ELF-1 (cell line): ENCODE measurements around the gene ACP4.
"Not testable (repeated sequence)": the region's sequence is repeated elsewhere in the genome, so short reads cannot be mapped to it uniquely, and the experiment has no call there.

Source experiments
- DNase-seq: peaks from one replicate; pipeline ENCODE4 v3.0.0-alpha.2; 2016; ENCODE audit warnings: low read depth, low spot score

The ACP4 gene

GRCh38 chr19:50776131-50776530, 14.1 kb upstream of the ACP4 start:
- no peak for DNase-seq

GRCh38 chr19:50777261-50777660, 13.0 kb upstream of the ACP4 start:
- no peak for DNase-seq

- DNase-seq: peak; percentile 94
Observed at GRCh38 chr19:50777830-50778303, 12.3 kb upstream of the ACP4 start.

GRCh38 chr19:50778906-50779430, 11.2 kb upstream of the ACP4 start:
- DNase-seq: peak; percentile 70

GRCh38 chr19:50779504-50780457, 10.4 kb upstream of the ACP4 start:
- peak; percentile 81 for DNase-seq

- peak; percentile 83 for DNase-seq
Observed at GRCh38 chr19:50780753-50781435, 9.3 kb upstream of the ACP4 start.

GRCh38 chr19:50783848-50784152, 6.4 kb upstream of the ACP4 start:
- not testable (repeated sequence) for DNase-seq

GRCh38 chr19:50784710-50785109, 5.5 kb upstream of the ACP4 start:
- no peak for DNase-seq

- no peak for DNase-seq
Observed at GRCh38 chr19:50785329-50785728, 4.9 kb upstream of the ACP4 start.

- no peak for DNase-seq
Observed at GRCh38 chr19:50790922-50791467, 780 bp downstream of the ACP4 start.

GRCh38 chr19:50791594-50792271, 1.5 kb downstream of the ACP4 start:
- DNase-seq: no peak

GRCh38 chr19:50792272-50793250, 2.3 kb downstream of the ACP4 start:
- no peak for DNase-seq

GRCh38 chr19:50793558-50794065, 3.4 kb downstream of the ACP4 start:
- DNase-seq: no peak

GRCh38 chr19:50794074-50794875, 4.1 kb downstream of the ACP4 start:
- DNase-seq: peak; percentile 65

GRCh38 chr19:50794876-50795663, 4.9 kb downstream of the ACP4 start:
- DNase-seq: no peak

- no peak for DNase-seq
Observed at GRCh38 chr19:50795664-50796073, 5.5 kb downstream of the ACP4 start.

GRCh38 chr19:50796128-50796633, 6.0 kb downstream of the ACP4 start:
- DNase-seq: no peak

GRCh38 chr19:50796634-50797428, 6.6 kb downstream of the ACP4 start:
- no peak for DNase-seq
